Activated naive CD4-positive, alpha-beta T cell treated with anti-CD3 and anti-CD28 coated beads for 36 hours (primary cell): ENCODE measurements around the gene NANOS3. TPM values are rescaled to one million over a fixed set of nuclear protein-coding genes. Genes with fewer than 3 reads are reported as not detected.

Experiments used
- CTCF ChIA-PET: fragments of 350-600 bp; sonication (Branson Sonifier 250); formaldehyde crosslinking; loops from one replicate; lab custom pipeline; 2021; ENCODE audit warnings: antibody characterized with exemption; lab: Charles Lee
- DNase-seq: peaks from one replicate; pipeline ENCODE4 v3.0.0-alpha.2; 2020
- H3K27ac Mint-ChIP-seq: one replicate; pipeline ENCODE4 v1.8.0; 2021; ENCODE audit warnings: mild to moderate bottlenecking, mixed read lengths
- H3K27me3 Mint-ChIP-seq: one replicate; pipeline ENCODE4 v1.8.0; 2021; ENCODE audit warnings: low read depth, mixed read lengths
- H3K36me3 Mint-ChIP-seq: one replicate; pipeline ENCODE4 v1.8.0; 2021; ENCODE audit warnings: low read depth, mixed read lengths
- H3K4me1 Mint-ChIP-seq: one replicate; pipeline ENCODE4 v1.8.0; 2021; ENCODE audit warnings: low read depth, mixed read lengths
- H3K4me3 Mint-ChIP-seq: one replicate; pipeline ENCODE4 v1.8.0; 2021; ENCODE audit warnings: mild to moderate bottlenecking, moderate library complexity, mixed read lengths
- H3K9me3 Mint-ChIP-seq: one replicate; pipeline ENCODE4 v1.8.0; 2021; ENCODE audit warnings: mixed read lengths
- intact Hi-C: fragments of 100-400 bp; cut with micrococcal nuclease; formaldehyde crosslinking; loops from one replicate; pipeline ENCODE4 v1.15.1; 2023
- total RNA-seq, 2 experiments: library from RNA; stranded (reverse); gene quantifications; one replicate each; pipeline ENCODE4 v1.2.3, GENCODE V29; 2021

NANOS3 gene
- total RNA-seq, 2 experiments from 2014 or later, result 0.55 to 0.74 TPM

GRCh38 chr19:13860679-13861391, 16.1 kb upstream of the NANOS3 start:
- Mint-ChIP-seq H3K9me3 (no peaks in the 10 kb centered on the region), H3K4me3 (peak overlapping the region; percentile 96), H3K27me3 (peaks cover 18% of the 10 kb centered on the region), H3K27ac (peak overlapping the region; percentile 99), H3K36me3 (no peaks in the 10 kb centered on the region), H3K4me1 (peaks cover 25% of the 10 kb centered on the region)
- intact Hi-C loops, result loop anchor here (1.0 to 5.0 kb wide), 3 partner anchors 14 to 584 kb away; no protein-coding TSS in a partner anchor
- CTCF ChIA-PET, result interaction anchor here (0.5 to 4.8 kb wide), 14 partner anchors 8 to 270 kb away, joined by 3 to 124 read pairs (median 6); partner anchors contain the start of genes C19orf53 and ZSWIM4
- no peak for DNase-seq

- no peaks in the 10 kb centered on the region for H3K9me3 Mint-ChIP-seq
- H3K27ac Mint-ChIP-seq, result peak overlapping the region; percentile 99
- peaks cover 22% of the 10 kb centered on the region for H3K27me3 Mint-ChIP-seq
- peak overlapping the region; percentile 96 for H3K4me3 Mint-ChIP-seq
- no peaks in the 10 kb centered on the region for H3K36me3 Mint-ChIP-seq
- no peak for DNase-seq
- CTCF ChIA-PET, result interaction anchor here (0.5 to 4.8 kb wide), 15 partner anchors 9 to 269 kb away, joined by 3 to 124 read pairs (median 6); partner anchors contain the start of genes C19orf53 and ZSWIM4
- intact Hi-C loops, result loop anchor here (1.0 to 5.0 kb wide), 3 partner anchors 14 to 584 kb away; no protein-coding TSS in a partner anchor
- H3K4me1 Mint-ChIP-seq, result peaks cover 28% of the 10 kb centered on the region
Observed at GRCh38 chr19:13861392-13861713, 15.6 kb upstream of the NANOS3 start.

GRCh38 chr19:13861714-13862531, 15.0 kb upstream of the NANOS3 start:
- intact Hi-C loops, result loop anchor here (1.0 to 5.0 kb wide), 7 partner anchors 15 to 585 kb away; no protein-coding TSS in a partner anchor
- peaks cover 28% of the 10 kb centered on the region for H3K27me3 Mint-ChIP-seq
- H3K27ac Mint-ChIP-seq, result peak overlapping the region; percentile 99
- no peaks in the 10 kb centered on the region for H3K36me3 Mint-ChIP-seq
- DNase-seq, result peak; percentile 93
- H3K9me3 Mint-ChIP-seq, result no peaks in the 10 kb centered on the region
- CTCF ChIA-PET, result interaction anchor here (0.5 to 4.8 kb wide), 36 partner anchors 9 to 1571 kb away, joined by 3 to 124 read pairs (median 4); partner anchors contain the start of genes C19orf53, MRI1 and ZSWIM4
- peak overlapping the region; percentile 96 for H3K4me3 Mint-ChIP-seq
- peaks cover 29% of the 10 kb centered on the region for H3K4me1 Mint-ChIP-seq

GRCh38 chr19:13864046-13864666, 12.8 kb upstream of the NANOS3 start:
- peak overlapping the region; percentile 55 for H3K4me3 Mint-ChIP-seq
- peaks cover 33% of the 10 kb centered on the region for H3K27me3 Mint-ChIP-seq
- H3K9me3 Mint-ChIP-seq, result no peaks in the 10 kb centered on the region
- H3K4me1 Mint-ChIP-seq, result peaks cover 29% of the 10 kb centered on the region
- CTCF ChIA-PET, result interaction anchor here (0.8 to 4.8 kb wide), 8 partner anchors 11 to 208 kb away, joined by 3 to 124 read pairs (median 16); partner anchors contain the start of genes C19orf53 and MISP3
- no peak overlapping the region for H3K27ac Mint-ChIP-seq
- no peaks in the 10 kb centered on the region for H3K36me3 Mint-ChIP-seq
- intact Hi-C loops, result loop anchor here (5.0 kb wide), 1 partner anchor 132 kb away; no protein-coding TSS in a partner anchor
- no peak for DNase-seq

GRCh38 chr19:13864667-13865570, 12.0 kb upstream of the NANOS3 start:
- Mint-ChIP-seq H3K36me3 (no peaks in the 10 kb centered on the region), H3K27me3 (peaks cover 33% of the 10 kb centered on the region), H3K4me1 (peaks cover 25% of the 10 kb centered on the region), H3K9me3 (no peaks in the 10 kb centered on the region), H3K4me3 (peak overlapping the region; percentile 55), H3K27ac (no peak overlapping the region)
- intact Hi-C loops, result loop anchor here (5.0 kb wide), 1 partner anchor 133 kb away; no protein-coding TSS in a partner anchor
- DNase-seq, result no peak
- CTCF ChIA-PET, result interaction anchor here (1.4 to 4.8 kb wide), 2 partner anchors 79 to 208 kb away, joined by 3 to 124 read pairs; partner anchors contain the start of gene MISP3

- intact Hi-C loops, result no loop called here
Observed at GRCh38 chr19:13865571-13866462, 11.1 kb upstream of the NANOS3 start.

GRCh38 chr19:13866463-13867046, 10.4 kb upstream of the NANOS3 start:
- intact Hi-C loops, result no loop called here
- Mint-ChIP-seq H3K4me3 (peak overlapping the region; percentile 62), H3K27me3 (peaks cover 36% of the 10 kb centered on the region), H3K9me3 (no peaks in the 10 kb centered on the region), H3K4me1 (peaks cover 14% of the 10 kb centered on the region), H3K36me3 (no peaks in the 10 kb centered on the region), H3K27ac (no peak overlapping the region)
- CTCF ChIA-PET, result interaction anchor here (0.7 to 2.7 kb wide), 3 partner anchors 14 to 82 kb away, joined by 5 to 7 read pairs (median 5); no protein-coding TSS in a partner anchor
- DNase-seq, result no peak

More at GRCh38 chr19:13865571-13866462, 11.1 kb upstream of the NANOS3 start:
- no peaks in the 10 kb centered on the region for H3K9me3 Mint-ChIP-seq
- H3K27ac Mint-ChIP-seq, result no peak overlapping the region
- CTCF ChIA-PET, result interaction anchor here (0.7 kb wide), 1 partner anchor 81 kb away, joined by 5 read pairs; no protein-coding TSS in a partner anchor
- H3K27me3 Mint-ChIP-seq, result peaks cover 33% of the 10 kb centered on the region
- no peak for DNase-seq
- H3K36me3 Mint-ChIP-seq, result no peaks in the 10 kb centered on the region
- H3K4me1 Mint-ChIP-seq, result peaks cover 21% of the 10 kb centered on the region
- peak overlapping the region; percentile 62 for H3K4me3 Mint-ChIP-seq

- Mint-ChIP-seq H3K36me3 (no peaks in the 10 kb centered on the region), H3K4me3 (no peak overlapping the region), H3K27ac (no peak overlapping the region), H3K4me1 (peaks cover 13% of the 10 kb centered on the region), H3K27me3 (peaks cover 34% of the 10 kb centered on the region), H3K9me3 (no peaks in the 10 kb centered on the region)
- CTCF ChIA-PET, result interaction anchor here (1.7 to 2.7 kb wide), 2 partner anchors 11 to 163 kb away, joined by 4 to 7 read pairs; partner anchors contain the start of gene IL27RA
- DNase-seq, result no peak
- intact Hi-C loops, result no loop called here
Observed at GRCh38 chr19:13868663-13869062, 8.3 kb upstream of the NANOS3 start.

GRCh38 chr19:13869281-13869680, 7.7 kb upstream of the NANOS3 start:
- H3K27me3 Mint-ChIP-seq, result peaks cover 30% of the 10 kb centered on the region
- intact Hi-C loops, result no loop called here
- DNase-seq, result no peak
- H3K9me3 Mint-ChIP-seq, result no peaks in the 10 kb centered on the region
- H3K4me1 Mint-ChIP-seq, result peaks cover 12% of the 10 kb centered on the region
- no peak overlapping the region for H3K27ac Mint-ChIP-seq
- no peaks in the 10 kb centered on the region for H3K36me3 Mint-ChIP-seq
- CTCF ChIA-PET, result interaction anchor here (0.5 to 2.7 kb wide), 5 partner anchors 9 to 207 kb away, joined by 4 to 7 read pairs (median 5); partner anchors contain the start of gene IL27RA
- no peak overlapping the region for H3K4me3 Mint-ChIP-seq

- DNase-seq, result no peak
- CTCF ChIA-PET, result interaction anchor here (1.0 to 1.5 kb wide), 3 partner anchors 68 to 205 kb away, joined by 3 to 7 read pairs (median 3); no protein-coding TSS in a partner anchor
- Mint-ChIP-seq H3K4me3 (no peak overlapping the region), H3K27ac (no peak overlapping the region), H3K36me3 (no peaks in the 10 kb centered on the region), H3K9me3 (no peaks in the 10 kb centered on the region), H3K27me3 (peaks cover 25% of the 10 kb centered on the region), H3K4me1 (peaks cover 7% of the 10 kb centered on the region)
- intact Hi-C loops, result no loop called here
Observed at GRCh38 chr19:13870873-13871272, 6.1 kb upstream of the NANOS3 start.
